NCI-H1930 (cell line): ENCODE data around the gene UBAC2.

Source experiments
- DNase-seq, 2 experiments: peaks; one replicate each; lab custom pipeline; 2025; lab: John Stamatoyannopoulos, UW

The UBAC2 gene

DNA sequence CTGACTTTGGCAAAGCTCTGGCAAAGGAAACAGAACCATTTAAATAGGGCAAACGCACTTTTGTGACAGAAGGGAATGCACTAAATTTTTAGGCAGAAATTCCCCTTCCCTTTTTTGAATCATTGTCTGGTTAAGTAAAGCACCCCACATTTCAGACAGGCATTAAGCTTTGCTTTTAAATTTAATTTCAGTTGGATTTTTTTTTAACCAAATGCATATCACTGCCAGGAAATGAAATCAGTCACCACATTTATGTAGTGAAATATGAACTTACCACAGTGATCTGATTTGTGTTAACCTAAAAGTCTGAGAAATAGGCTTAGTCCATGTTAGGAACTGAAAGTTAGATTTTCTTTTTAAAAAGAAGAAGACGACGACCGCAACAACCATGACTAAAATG lies 95.7 kb downstream of the UBAC2 start:
- no peak for DNase-seq

DNA sequence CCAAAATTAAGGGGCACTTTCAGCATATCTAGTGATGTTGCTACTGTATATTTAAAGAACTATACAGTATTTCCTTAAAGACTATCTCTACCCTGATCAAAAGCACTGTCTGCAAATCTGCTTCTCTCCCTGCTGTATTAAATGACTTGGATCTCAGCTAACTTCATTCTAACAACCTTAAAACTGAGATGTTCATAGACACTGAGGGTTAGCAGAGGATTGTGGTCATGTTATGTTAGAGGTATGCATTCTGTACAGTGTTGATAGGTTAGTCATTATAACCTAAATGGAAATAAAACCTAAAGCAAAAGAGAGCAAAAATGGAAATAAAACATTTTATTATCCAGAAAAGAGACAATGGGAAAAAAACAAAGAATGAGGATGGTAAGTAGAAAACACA lies 96.7 kb downstream of the UBAC2 start:
- DNase-seq = no peak

- DNase-seq = no peak
Measured at GRCh38 chr13:99298056-99298455, 97.4 kb downstream of the UBAC2 start.

GRCh38 chr13:99299256-99299919 lies 98.7 kb downstream of the UBAC2 start:
- no peak for DNase-seq

GRCh38 chr13:99299920-99300341 lies 99.3 kb downstream of the UBAC2 start:
- no peak for DNase-seq

GRCh38 chr13:99301056-99301838 lies 100.6 kb downstream of the UBAC2 start:
- no peak for DNase-seq

DNA sequence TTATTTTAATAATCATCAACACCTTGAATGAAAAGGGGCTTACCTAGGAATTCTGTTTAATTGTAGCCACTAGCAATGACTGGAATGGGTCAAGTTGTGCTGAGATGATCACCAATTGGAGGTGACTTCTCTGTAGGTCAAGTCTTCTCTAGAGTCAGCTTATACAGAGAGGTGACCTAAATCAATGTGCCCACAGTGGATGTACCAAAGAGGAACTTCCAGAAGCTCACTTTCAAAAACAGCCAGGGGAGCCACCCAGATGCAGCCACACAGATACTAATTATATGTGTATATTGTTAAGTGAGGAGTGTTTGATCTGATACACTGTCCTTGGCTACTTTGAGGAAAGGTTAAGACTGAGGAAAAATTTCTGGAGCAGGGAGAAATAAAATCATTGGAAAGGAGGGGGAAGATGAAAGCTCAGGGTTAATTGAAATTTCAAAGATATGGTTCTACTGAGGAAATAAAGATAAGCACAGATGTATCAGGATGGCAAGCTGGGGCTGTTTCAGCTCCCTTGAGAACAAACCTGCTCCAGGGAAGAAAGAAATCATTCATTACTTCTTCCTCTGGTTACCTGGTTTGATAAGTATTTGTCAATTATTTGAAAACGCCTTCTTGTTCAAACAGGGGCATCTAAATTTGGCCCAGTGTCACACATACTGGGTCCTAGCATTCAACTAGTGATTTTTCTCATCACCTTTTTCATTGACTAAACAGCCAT lies 101.4 kb downstream of the UBAC2 start:
- no peak for DNase-seq

GRCh38 chr13:99302637-99303505 lies 102.2 kb downstream of the UBAC2 start:
- no peak for DNase-seq

GRCh38 chr13:99303863-99304521 lies 103.3 kb downstream of the UBAC2 start:
- DNase-seq = no peak

- DNase-seq = no peak
Measured at GRCh38 chr13:99304541-99304940, 103.9 kb downstream of the UBAC2 start.

GRCh38 chr13:99305158-99305557 lies 104.5 kb downstream of the UBAC2 start:
- no peak for DNase-seq

- no peak for DNase-seq
Measured at GRCh38 chr13:99305566-99305965, 104.9 kb downstream of the UBAC2 start.

DNA sequence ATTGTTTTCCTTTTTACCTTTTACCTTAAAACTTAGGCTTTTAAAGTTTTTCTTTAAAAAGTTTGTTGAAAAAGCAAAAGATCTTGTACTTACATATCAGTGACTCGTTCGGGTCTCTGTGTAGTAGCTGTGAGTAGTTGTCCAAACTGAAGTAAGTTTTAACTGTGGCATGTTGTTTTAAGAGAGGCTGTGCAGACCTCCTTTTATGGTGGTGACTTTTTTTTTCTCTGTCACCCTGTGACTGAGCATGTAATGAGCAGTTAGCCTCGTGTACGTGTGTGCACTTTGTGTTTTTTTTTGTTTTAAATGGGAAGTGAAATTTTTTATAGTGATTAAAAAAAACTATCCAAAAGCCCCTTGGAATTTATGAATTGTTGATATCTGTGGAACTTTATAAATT lies 106.6 kb downstream of the UBAC2 start, which contains the start of gene GPR183:
TSS of gene GPR183 (minus strand) at position 153 of the 400 bp plus-strand sequence. CDS start 11,254 bp downstream, outside the sequence.
- no peak for DNase-seq

GRCh38 chr13:99307648-99308339 lies 107.1 kb downstream of the UBAC2 start:
- DNase-seq = no peak

GRCh38 chr13:99308471-99309087 lies 107.9 kb downstream of the UBAC2 start:
- DNase-seq = no peak

DNA sequence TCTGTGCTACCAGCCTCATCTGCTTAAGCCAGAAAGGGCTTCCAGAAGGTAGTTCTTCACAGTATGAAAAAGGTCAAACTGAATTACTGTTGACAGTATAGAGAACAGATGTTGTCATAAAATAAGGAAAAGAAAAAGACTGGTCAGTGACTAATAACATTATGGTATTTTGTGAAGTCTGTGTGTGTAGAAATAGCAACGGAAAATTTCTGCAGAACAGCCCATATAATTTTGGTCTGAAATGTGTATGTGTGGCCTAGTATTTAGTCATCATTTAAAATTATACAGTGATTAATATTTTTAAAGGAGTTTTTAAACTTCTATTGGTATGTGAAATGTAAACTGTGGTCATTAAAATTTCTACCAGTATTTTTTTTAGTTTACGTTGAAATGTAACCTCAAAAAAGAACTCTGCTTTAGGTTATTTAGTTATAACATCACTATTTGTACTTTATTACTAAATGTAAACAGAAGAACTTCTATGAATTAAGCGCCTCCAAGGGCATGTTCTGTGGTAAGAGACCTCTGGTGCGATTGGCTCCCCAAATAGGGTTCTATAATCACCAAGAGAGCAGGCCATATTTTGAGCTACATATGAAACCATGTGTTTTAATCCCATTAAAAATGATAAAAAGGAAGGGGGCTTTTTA lies 109.9 kb downstream of the UBAC2 start:
- no peak for DNase-seq

DNA sequence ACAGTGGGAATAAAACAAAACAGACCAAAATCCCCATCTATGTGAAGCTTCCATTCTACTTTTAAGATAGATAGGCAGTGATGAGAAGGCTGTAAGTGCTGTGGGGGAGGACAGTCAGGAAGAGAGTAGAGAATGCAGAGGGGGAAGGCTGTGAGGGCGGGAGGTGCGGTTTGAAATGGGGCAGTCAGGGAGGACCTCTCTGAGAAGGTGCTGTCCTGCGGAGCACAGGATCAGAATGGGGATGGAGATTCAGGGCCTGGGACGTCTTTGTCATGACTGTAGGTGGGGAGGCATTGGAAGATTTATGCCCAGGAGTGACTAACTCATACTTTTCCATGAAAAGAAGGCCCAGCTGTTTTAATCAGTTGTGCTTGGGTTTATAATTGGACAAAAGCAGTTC lies 110.5 kb downstream of the UBAC2 start:
- DNase-seq = no peak

DNA sequence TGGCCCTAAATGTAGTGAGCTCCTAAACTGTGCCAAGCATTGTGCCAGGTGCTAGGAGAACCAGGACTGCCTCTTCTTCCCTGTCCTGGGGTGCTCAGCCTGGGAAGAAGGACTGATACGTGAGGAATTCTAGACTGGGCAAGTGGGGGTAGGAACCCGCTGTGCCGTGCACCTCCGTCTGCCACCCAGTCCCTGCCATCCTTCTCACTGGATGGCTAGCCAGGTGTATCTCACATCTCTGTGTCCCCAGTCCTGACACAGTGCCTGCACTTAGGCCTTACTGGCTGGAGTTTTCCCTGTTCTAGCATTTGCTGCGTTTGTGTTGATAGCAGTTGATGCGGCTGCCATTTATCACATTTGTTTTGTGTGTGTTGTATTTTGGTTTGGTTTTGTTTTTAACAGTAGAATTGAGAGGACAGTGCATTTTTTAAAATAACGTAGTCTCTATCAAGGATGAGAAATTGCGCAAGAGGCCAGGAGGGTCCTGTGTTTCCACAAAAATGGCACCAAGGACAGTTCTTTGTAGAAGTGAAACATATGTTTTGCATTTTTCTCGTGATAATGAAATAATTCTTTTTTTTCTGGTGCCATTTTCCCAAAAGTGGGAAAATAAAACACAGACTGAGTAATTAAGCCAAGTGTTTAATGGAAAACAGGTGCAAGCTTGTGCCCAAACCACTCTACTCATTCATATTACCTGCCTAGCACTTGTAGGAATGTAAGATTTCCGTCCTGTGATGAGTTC lies 111.3 kb downstream of the UBAC2 start:
- no peak for DNase-seq

DNA sequence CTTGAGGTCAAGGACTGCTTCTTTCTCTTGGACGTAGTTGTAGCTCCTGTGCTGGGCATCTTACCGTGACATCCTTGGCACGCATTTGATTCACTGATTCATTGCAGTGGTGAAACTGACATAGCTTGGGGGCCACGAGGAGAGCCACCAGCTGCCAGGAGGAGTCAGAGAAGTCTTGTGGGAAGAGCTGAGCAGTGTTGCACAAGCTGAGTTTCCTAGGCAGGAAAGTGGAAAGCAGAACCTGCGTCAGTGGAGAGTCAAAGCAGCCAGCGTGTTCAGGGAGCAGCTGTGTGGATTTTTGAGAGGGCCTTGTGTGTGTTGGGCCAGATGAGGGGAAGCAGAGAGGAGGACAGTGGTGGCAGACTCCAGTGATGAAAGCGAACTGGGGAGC lies 111.8 kb downstream of the UBAC2 start:
- no peak for DNase-seq
